Neural crest cell (in vitro differentiated cells): ENCODE results near the gene ARHGEF12. TPM values are rescaled to one million over a fixed set of nuclear protein-coding genes. Genes with fewer than 3 reads are reported as not detected.

Experiments
- DNase-seq: peaks from one replicate; pipeline ENCODE4 v3.0.0; 2021; ENCODE audit warnings: low read depth, mixed read lengths, low spot score
- H3K27ac Mint-ChIP-seq: one replicate; pipeline ENCODE4 v1.8.0; 2021; ENCODE audit warnings: mild to moderate bottlenecking, mixed read lengths; ENCODE audit not compliant: unreplicated experiment
- H3K27me3 Mint-ChIP-seq: 2 replicates; pipeline ENCODE4 v1.8.0; 2021; ENCODE audit warnings: low read depth, mild to moderate bottlenecking, mixed read lengths
- H3K36me3 Mint-ChIP-seq: 2 replicates; pipeline ENCODE4 v1.8.0; 2021; ENCODE audit warnings: low read depth, mild to moderate bottlenecking, mixed read lengths
- H3K4me1 Mint-ChIP-seq: 2 replicates; pipeline ENCODE4 v1.8.0; 2021; ENCODE audit warnings: mixed read lengths
- H3K4me3 Mint-ChIP-seq: one replicate; pipeline ENCODE4 v1.8.0; 2021; ENCODE audit warnings: mild to moderate bottlenecking, mixed read lengths
- H3K9me3 Mint-ChIP-seq: 2 replicates; pipeline ENCODE4 v1.8.0; 2021; ENCODE audit warnings: mixed read lengths
- total RNA-seq: library from RNA; stranded (reverse); gene quantifications from 2 replicates; pipeline ENCODE4 v1.2.1, GENCODE V29; 2021
- TF ChIP-seq, protein P1 (sequence below): fragments of 200-600 bp; sonication (generic); conservative IDR thresholded peaks from 2 replicates; pipeline ENCODE4 v1.5.0; 2021; ENCODE audit warnings: antibody characterized with exemption, mild to moderate bottlenecking

Gene ARHGEF12
- total RNA-seq, 1 donor from 2014 or later: 66.2 TPM

DNA sequence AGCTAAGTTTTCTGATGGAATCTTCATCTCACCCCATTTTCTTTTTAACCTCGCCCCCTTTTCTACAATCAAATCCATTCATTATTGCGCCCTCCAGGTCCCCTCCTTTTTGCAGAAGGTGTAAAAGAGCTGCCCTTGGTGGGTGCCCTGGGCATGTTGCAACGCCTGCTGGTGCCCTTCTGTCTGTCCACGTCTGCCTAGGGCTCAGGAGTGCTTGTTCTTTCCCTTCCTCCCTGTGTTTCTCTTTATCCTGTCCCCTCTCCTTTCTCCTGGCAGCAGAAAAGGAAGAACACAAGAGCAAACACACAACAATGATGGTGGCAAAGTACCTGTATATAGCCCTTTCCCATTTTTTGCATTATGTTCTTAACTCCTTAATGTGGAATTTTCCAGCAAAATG lies 17.3 kb upstream of the ARHGEF12 start:
- H3K27me3 Mint-ChIP-seq: peaks cover 12% of the 10 kb centered on the region
- no peaks in the 10 kb centered on the region for H3K36me3 Mint-ChIP-seq
- no peak for DNase-seq
- no peaks in the 10 kb centered on the region for H3K9me3 Mint-ChIP-seq
- H3K27ac Mint-ChIP-seq: no peak overlapping the region
- TF ChIP-seq, protein P1, sequence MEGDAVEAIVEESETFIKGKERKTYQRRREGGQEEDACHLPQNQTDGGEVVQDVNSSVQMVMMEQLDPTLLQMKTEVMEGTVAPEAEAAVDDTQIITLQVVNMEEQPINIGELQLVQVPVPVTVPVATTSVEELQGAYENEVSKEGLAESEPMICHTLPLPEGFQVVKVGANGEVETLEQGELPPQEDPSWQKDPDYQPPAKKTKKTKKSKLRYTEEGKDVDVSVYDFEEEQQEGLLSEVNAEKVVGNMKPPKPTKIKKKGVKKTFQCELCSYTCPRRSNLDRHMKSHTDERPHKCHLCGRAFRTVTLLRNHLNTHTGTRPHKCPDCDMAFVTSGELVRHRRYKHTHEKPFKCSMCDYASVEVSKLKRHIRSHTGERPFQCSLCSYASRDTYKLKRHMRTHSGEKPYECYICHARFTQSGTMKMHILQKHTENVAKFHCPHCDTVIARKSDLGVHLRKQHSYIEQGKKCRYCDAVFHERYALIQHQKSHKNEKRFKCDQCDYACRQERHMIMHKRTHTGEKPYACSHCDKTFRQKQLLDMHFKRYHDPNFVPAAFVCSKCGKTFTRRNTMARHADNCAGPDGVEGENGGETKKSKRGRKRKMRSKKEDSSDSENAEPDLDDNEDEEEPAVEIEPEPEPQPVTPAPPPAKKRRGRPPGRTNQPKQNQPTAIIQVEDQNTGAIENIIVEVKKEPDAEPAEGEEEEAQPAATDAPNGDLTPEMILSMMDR: no peak
- peaks cover 8% of the 10 kb centered on the region for H3K4me1 Mint-ChIP-seq
- H3K4me3 Mint-ChIP-seq: no peak overlapping the region

DNA sequence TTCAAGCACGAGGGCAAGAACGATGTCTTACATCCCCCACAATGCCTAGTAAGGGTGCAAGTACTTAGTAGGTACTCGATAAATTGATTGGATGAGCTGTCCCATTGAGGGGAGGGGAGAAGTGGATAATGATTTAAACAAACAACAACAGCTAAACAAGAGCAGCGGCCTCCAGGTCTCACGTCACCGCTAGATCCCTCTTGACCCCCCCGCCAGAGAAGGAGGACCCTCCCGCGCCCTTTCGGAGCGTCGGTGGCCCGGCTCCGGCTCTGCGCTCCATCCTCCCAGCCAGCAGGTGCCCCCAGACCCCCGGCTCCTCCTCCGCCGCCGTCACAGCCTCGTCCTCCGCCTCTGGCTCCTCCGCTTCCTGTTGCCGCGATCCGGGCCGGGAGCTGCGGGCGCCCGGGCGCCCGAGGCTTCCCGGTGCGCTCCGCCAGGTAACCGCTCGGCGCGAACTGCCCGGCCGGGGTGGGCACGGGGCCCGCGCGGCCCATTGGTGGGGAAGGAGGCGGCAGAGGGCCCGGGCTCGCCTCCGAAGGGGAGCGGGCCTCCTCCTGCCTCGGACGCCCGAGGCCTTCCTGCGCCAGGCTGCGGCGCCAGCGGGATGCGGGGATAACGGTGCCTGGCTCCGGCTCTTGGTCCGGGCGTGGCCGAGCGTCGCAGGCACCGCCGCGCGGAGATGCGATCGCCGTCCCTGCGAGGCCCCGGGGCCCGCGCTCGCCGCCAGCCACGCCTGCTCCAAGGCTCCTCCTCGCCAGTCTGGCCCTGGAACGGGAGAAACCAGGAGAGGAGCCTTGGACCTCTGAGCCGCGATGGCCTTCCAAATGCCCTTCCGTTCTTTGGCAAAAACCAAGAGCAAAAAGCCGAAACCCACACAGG lies 11.0 kb upstream of the ARHGEF12 start, which contains the start of gene TLCD5:
TLCD5 (plus strand) TSS at position 368 of the 879 bp plus-strand sequence. CDS start 2,143 bp downstream, outside the sequence.
- no peaks in the 10 kb centered on the region for H3K27me3 Mint-ChIP-seq
- peak within 1 kb of the TSS; percentile 17 for H3K27ac Mint-ChIP-seq
- DNase-seq: peak; percentile 75
- H3K4me1 Mint-ChIP-seq: peaks cover 31% of the 10 kb centered on the region
- TF ChIP-seq, protein P1: peak; percentile 24
- no peaks in the 10 kb centered on the region for H3K9me3 Mint-ChIP-seq
- H3K4me3 Mint-ChIP-seq: peak within 1 kb of the TSS; percentile 94
- H3K36me3 Mint-ChIP-seq: peaks cover 2% of the 10 kb centered on the region

DNA sequence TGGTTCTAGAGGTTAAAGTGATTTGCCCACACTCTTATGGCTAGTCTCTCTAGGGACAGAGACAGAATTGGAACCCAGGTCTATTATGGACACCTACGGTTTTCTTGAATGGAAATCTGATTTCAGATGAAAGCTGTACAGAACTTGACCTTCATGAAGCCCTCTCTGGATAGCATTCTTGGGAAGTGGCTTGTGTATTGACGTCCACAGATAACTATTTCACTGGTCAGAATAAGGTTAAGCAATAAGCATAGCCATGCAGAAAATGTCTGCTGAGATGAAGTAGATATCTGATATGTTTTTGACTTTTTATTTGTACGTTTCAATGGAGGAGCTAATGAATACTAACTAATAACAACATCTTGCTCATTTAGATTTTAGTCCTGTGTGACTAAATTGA lies 10.0 kb upstream of the ARHGEF12 start:
- no peak overlapping the region for H3K27ac Mint-ChIP-seq
- H3K4me3 Mint-ChIP-seq: peak overlapping the region; percentile 94
- no peak for DNase-seq
- peaks cover 31% of the 10 kb centered on the region for H3K4me1 Mint-ChIP-seq
- H3K36me3 Mint-ChIP-seq: peaks cover 2% of the 10 kb centered on the region
- no peaks in the 10 kb centered on the region for H3K9me3 Mint-ChIP-seq
- no peaks in the 10 kb centered on the region for H3K27me3 Mint-ChIP-seq
- TF ChIP-seq, protein P1: no peak

DNA sequence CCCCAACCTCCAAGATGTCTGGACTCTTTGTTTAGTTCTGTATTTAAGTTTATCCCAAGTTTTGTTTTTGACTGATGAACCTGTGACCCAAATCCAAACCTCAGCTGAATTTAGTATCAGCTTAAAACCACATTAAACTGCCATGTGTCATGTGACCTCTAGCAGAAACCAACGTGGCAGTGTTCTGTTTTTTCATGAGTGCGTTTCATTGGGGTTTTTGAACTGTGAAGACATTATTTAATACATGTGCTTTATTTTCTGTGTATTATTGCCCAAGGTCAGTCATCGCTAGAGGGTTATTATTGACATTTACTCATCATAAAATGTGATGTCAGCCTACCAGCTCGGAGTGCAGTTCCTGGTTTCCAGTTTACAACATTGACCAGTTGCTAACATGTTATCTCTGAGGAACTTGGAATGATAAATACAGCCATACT lies 9.3 kb upstream of the ARHGEF12 start:
- no peak for DNase-seq
- Mint-ChIP-seq H3K4me1 (peaks cover 31% of the 10 kb centered on the region), H3K36me3 (peaks cover 2% of the 10 kb centered on the region), H3K9me3 (no peaks in the 10 kb centered on the region), H3K4me3 (peak overlapping the region; percentile 47), H3K27ac (no peak overlapping the region), H3K27me3 (no peaks in the 10 kb centered on the region)
- TF ChIP-seq, protein P1: no peak

DNA sequence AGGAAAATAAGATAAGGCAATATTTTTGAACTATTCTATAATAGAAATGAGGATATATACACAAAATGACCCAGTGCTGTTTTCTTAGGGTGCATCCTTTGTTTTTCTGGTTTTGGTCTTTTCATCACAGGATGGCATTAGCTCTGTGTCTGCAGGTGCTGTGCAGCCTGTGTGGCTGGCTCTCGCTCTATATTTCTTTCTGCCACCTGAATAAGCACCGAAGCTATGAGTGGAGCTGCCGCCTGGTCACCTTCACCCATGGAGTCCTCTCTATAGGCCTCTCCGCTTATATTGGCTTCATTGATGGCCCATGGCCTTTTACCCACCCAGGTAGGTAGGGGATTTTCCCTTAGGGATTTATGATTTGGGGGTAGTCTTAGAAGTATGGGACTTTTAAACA lies 8.9 kb upstream of the ARHGEF12 start:
- TF ChIP-seq, protein P1: no peak
- H3K27me3 Mint-ChIP-seq: no peaks in the 10 kb centered on the region
- H3K36me3 Mint-ChIP-seq: peaks cover 2% of the 10 kb centered on the region
- no peak for DNase-seq
- H3K9me3 Mint-ChIP-seq: no peaks in the 10 kb centered on the region
- no peak overlapping the region for H3K27ac Mint-ChIP-seq
- peaks cover 31% of the 10 kb centered on the region for H3K4me1 Mint-ChIP-seq
- H3K4me3 Mint-ChIP-seq: peak overlapping the region; percentile 44
